HG03432 (cell line): ENCODE results near the gene F2R.
A peak's percentile ranks its signal among the peaks of the same experiment; 100 is the strongest.
"Not testable (repeated sequence)": the region's sequence is repeated elsewhere in the genome, so short reads cannot be mapped to it uniquely, and the experiment has no call there.

Experiments
- ATAC-seq: cut with Tn5 transposase; IDR thresholded peaks from one replicate; pipeline ENCODE4 v1.9.1; 2021; ENCODE audit warnings: mild to moderate bottlenecking, moderate library complexity; ENCODE audit not compliant: unreplicated experiment

Gene F2R

GRCh38 chr5:76715736-76716455 is at the start of gene F2R:
Gene F2R (plus strand): TSS chr5:76716126. CDS start chr5:76716308, 182 bp downstream.
- ATAC-seq: peak; percentile 77

GRCh38 chr5:76667495-76667894 is 48.4 kb upstream of the F2R start:
- ATAC-seq: no peak

GRCh38 chr5:76669245-76669644 is 46.7 kb upstream of the F2R start:
- ATAC-seq: no peak

GRCh38 chr5:76670508-76670907 is 45.4 kb upstream of the F2R start:
- no peak for ATAC-seq

- no peak for ATAC-seq
Measured at GRCh38 chr5:76672242-76672641, 43.7 kb upstream of the F2R start.

- no peak for ATAC-seq
Measured at GRCh38 chr5:76673125-76673524, 42.8 kb upstream of the F2R start.

GRCh38 chr5:76674330-76675066 is 41.4 kb upstream of the F2R start:
- ATAC-seq: no peak

- ATAC-seq: no peak
Measured at GRCh38 chr5:76675364-76675763, 40.6 kb upstream of the F2R start.

- ATAC-seq: no peak
Measured at GRCh38 chr5:76677849-76678472, 38.0 kb upstream of the F2R start.

- no peak for ATAC-seq
Measured at GRCh38 chr5:76679231-76679630, 36.7 kb upstream of the F2R start.

GRCh38 chr5:76680826-76681225 is 35.1 kb upstream of the F2R start:
- not testable (repeated sequence) for ATAC-seq

GRCh38 chr5:76681287-76681686 is 34.6 kb upstream of the F2R start:
- ATAC-seq: no peak

GRCh38 chr5:76682387-76682786 is 33.5 kb upstream of the F2R start:
- no peak for ATAC-seq

- no peak for ATAC-seq
Measured at GRCh38 chr5:76683816-76684731, 31.9 kb upstream of the F2R start.

- no peak for ATAC-seq
Measured at GRCh38 chr5:76684756-76685519, 31.0 kb upstream of the F2R start.

- ATAC-seq: no peak
Measured at GRCh38 chr5:76685704-76686103, 30.2 kb upstream of the F2R start.

- no peak for ATAC-seq
Measured at GRCh38 chr5:76688212-76688611, 27.7 kb upstream of the F2R start.

GRCh38 chr5:76688836-76689235 is 27.1 kb upstream of the F2R start:
- ATAC-seq: no peak

GRCh38 chr5:76689321-76690036 is 26.4 kb upstream of the F2R start:
- ATAC-seq: no peak
